ENCODE measurements around the gene ZNF280C.
"Not testable (repeated sequence)": the region's sequence is repeated elsewhere in the genome, so short reads cannot be mapped to it uniquely, and the experiment has no call there.

ZNF280C gene

GRCh38 chrX:130268449-130269170 is at the start of gene ZNF280C:
ZNF280C (minus strand) TSS chrX:130268899; CDS start chrX:130260449, 8,450 bp downstream.
- DNase-seq = peak; percentile 75 to 83

DNA sequence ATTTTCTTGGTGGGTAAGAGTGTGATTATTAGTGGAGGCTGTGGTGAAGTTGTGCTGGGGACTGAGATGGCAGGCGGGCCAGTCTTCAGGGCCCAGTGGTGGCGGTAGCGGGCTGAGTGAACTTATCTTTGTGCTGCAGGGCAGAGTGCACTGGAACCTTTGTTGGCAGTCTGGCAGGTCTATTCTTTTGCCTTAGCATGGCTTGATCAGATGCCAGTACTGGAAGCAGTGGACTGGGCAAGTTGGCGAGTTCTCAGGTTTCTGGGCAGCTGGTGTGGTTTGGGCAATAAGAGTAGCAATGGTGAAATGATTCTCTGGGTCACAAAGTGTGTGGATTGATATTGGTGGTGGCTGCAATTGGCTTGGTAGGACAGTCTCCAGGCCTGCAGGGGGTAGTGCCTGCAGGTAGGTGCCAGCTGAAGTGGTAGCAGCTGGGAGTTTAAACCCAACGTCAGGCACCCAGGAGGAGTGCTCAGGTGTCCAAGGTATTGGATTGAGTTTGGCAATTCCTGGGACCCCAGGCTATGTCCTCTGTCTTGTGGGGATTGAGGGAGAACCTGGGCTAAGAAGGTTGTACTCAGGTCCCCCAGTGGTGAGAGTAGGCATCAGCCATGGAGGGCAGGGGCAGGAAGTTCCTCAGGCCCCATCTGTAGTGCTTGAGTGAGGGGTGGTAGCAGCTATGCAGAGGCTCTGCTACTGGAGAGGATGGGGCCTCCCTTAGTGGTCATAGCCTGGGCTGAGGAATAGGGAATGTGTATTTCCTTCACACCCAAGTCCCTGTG is 36.1 kb upstream of the ZNF280C start:
- no peak for DNase-seq

DNA sequence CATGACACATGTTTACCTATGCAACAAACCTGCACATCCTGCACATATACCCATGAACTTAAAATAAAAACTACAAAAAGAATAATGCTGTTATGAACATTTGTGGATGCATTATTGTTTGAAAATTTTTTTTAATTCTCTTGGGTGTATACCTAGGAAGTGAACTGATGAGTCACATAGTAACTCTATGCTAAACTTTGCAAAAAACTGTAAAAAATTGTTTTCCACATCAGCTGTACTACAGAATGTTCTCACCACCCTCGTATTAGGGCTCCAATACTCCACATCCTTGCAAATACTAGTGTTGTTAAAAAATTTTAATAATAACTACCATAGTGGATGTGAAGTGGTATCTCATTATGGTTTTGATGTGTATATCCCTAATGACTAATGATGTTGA is 33.3 kb upstream of the ZNF280C start:
- DNase-seq = no peak

- no peak for DNase-seq
Measured at GRCh38 chrX:130301405-130301804, 32.7 kb upstream of the ZNF280C start.

GRCh38 chrX:130300010-130300282 is 31.2 kb upstream of the ZNF280C start:
- DNase-seq = no peak

GRCh38 chrX:130299279-130300009 is 30.7 kb upstream of the ZNF280C start:
- DNase-seq = peak; percentile 87 to 90

- no peak for DNase-seq
Measured at GRCh38 chrX:130296743-130297142, 28.0 kb upstream of the ZNF280C start.

GRCh38 chrX:130296297-130296678 is 27.6 kb upstream of the ZNF280C start:
- no peak for DNase-seq

DNA sequence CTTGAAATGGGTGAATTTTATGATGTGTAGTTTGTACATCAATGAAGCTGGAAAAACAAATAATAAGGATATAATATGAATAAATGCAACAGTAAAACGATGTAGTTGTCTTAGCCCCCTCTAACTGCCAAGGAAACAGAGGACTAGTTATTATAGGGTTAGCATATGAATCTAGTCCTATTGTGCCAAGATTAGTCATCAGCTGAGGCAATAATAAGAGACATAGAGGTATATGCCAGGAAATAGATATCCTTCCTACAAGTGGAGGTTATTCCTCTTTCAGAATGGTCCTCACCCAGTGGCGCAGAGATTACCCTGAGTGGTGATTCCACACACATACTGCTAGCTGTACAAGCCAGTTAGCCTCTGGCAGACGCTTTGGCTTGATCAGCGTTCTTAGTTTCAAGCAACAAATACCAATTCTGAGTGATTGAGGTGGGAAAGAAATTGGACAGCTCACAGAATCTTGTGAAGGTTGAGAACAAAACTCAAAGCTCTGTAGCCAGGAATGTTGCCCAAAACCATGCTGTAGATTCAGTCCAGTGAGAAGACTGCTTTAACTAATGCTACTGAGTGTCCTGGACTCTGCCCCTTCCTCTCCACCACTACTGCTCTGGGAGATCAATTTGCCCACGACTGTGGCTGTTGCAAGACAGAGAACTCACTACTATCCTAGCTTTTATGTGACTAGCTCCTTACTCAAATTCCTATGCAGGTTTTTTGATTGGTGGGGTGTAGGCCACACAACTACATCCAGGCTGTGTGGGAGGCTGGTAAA is 27.0 kb upstream of the ZNF280C start:
- no peak for DNase-seq

GRCh38 chrX:130287071-130287770 is 18.5 kb upstream of the ZNF280C start:
- no peak for DNase-seq

DNA sequence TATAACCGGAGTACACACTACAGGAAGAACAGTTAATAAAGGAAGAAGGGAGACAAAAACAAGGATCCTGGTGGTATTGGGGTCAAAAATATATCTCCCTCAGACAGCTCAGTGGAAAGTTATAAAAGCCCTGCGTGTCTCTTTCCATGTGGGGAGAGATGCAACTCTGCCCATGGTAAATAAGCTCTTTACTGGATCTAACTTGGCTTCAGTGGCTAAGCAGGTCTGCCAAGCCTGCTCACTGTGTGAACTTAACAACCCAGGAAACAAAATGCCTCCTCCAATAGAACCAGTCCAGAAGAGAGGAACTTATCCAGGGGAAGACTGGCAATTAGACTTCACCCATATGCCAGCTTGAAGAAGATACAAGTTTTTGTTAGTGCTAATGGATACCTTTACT is 17.0 kb upstream of the ZNF280C start:
- no peak for DNase-seq

GRCh38 chrX:130285069-130285620 is 16.4 kb upstream of the ZNF280C start:
- DNase-seq = no peak

DNA sequence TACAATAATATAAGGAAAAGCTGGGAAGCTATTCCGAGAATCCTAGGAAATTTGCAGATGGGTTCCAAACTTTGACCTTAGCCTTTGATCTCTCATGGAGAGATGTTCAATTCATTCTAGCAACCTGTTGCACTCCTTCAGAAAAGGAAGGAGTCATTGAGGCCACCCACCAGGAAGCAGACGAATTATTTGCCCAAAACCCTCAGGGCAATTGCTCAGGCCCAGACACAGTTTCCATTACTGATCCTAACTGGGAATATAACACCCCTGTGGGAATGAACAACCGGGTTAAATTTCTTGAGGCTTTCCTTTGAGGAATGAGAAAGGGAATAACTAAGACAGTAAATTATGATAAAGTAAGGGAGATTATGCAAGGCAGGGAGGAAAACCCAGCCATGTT is 13.5 kb upstream of the ZNF280C start:
- DNase-seq = no peak

DNA sequence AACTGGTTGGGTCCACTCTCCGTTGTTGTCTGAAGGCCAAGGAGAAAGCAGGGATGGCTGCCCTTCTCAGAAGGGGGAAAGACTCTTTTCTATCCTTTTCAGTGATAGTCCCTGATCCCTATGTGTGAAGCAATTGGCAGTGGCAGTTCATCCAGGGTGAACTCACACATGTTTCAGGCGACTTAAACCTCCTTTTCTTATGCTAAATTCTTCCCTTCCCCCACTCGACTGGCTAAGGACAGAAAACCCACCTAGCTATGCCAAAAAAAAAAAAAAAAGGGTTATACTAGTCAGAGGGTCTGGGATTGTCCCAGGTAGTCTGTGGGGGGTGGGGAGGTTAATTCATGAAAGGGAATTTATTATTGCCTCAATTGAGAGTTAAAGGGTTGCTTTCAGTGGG is 12.2 kb upstream of the ZNF280C start:
- DNase-seq = no peak

DNA sequence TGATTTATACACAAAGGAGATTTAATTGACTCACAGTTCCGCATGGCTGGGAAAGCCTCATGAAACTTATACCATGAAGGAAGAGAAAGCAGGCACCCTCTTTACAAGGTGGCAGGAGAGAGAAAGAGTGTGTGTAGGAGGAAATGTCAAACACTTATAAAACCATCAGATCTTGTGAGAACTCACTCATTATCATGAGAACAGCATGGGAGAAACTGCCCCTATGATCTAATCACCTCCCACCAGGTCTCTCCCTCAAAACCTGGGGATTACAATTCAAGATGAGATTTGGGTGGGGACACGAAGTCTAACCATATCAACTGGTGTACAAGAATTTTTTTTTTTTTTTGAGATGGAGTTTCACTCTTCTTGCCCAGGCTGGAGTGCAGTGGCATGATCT is 3.6 kb upstream of the ZNF280C start:
- DNase-seq = not testable (repeated sequence)

DNA sequence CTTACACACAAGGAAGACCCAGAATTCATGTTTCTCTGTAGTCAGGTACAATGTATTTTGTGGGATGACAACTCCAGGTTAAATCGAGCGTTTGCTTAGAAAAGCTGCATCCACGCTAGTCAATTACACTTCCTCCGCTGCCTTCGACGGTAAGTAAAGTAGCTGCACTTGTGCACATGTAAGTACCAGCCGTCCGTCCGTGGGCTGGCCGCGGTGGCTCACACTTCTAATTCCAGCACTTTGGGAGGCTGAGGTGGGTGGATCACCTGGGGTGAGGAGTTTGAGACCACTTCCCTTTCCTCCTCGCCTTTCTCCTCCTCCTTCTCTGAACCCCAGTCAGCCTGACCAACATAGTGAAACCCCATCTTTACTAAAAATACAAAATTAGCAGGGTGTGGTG is 692 bp upstream of the ZNF280C start:
- not testable (repeated sequence) for DNase-seq

DNA sequence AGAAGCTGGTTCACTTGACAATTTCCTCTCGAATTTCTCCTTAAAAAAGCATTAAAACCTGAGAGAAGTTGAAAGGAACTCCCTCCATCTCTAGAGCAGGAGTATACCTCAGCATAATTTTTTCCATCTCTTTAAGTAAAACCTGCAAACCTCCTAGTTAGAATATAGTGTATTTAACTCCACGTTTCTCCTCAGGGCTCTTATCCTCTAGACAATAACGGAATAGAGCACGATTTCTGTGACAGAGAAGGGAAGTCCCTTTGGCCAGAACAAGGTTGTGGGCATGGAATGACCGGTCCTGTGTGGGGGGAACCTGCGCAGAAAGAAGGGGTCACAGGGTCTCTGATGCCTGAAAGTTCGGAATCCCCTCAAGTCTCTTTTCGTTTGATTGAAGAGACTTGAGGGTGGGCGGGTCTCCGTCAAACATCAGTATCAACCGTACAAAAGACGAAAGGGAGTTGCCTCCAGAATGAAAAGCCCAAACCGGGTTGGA is 697 bp downstream of the ZNF280C start:
- DNase-seq = no peak

DNA sequence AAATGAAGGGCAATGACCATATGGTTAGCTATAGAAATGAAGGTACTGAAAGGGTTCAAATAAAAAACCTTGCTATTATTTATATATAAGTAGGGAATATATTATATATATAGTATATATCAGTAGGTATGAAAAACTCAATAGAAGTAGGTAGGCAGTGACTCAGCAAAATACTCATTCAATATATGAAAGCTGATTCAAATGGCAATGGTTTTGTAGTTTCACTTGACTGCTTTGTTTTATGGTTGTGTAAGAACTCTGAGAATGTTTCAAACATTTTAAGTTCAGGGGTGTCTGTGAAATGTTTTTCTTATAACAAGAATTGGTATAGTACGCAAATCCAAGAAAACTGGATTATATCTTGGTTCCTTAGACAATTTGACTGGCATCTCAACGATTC is 4.1 kb downstream of the ZNF280C start:
- DNase-seq = no peak

DNA sequence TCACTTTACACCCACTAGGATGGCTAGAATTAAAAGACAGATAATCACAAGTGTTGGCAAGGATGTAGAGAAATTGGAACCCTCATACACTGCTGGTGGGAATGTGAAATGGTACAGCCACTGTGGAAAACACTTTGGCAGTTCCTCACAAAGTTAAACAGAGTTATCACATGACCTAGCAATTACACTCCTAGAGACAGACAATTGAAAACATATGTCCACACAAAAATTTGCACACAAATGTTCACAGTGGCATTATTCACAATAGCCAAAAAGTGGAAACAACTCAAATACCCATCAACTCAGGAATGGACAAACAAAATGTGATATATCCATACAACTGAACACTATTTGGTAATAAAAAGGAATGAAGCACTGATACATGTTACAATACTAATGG is 5.7 kb downstream of the ZNF280C start:
- no peak for DNase-seq

GRCh38 chrX:130262231-130262630 is 6.5 kb downstream of the ZNF280C start:
- DNase-seq = no peak

DNA sequence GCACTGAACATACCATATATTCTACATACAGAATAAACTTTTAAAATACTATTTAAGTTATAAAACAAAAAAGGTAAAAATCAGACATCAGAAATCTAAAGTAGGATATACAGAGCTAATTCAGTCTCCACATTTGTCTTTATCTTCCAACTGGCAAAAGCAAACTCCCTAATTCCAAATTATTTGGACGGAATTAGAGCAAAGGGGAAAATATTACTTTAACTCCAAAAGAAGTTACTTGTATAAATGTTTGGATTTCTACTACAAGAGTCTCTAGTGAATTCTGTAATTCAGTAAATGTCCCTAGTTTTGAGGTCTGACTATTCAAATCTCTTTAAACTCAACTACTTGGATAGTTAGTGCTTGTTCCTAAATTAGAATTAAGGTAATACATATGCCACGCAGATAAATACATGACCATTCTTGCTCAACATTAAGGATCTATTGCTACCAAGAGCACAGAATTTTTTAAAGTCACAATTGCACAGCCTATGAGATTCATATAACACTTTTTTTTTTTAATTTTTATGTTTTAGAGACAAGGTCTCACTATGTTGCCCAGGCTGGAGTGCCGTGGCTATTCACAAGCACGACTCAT is 7.3 kb downstream of the ZNF280C start:
- no peak for DNase-seq

GRCh38 chrX:130260316-130260715 is 8.4 kb downstream of the ZNF280C start:
- no peak for DNase-seq
